PFSK-1 (cell line): ENCODE measurements around the gene RIPOR3.

Source experiments
- FOXP2 ChIP-seq: optimal IDR thresholded peaks from 2 replicates; pipeline ENCODE3; 2011; ENCODE audit warnings: borderline replicate concordance, control low read depth, inconsistent platforms; ENCODE audit not compliant: insufficient read depth; ENCODE audit errors: extremely low read length, extremely low read depth
- POLR2AphosphoS5 ChIP-seq: IDR thresholded peaks from 2 replicates; pipeline ENCODE4 v1.6.1; 2012; ENCODE audit warnings: low read depth, mild to moderate bottlenecking, control low read depth, low read length, moderate library complexity
- TAF1 ChIP-seq: IDR thresholded peaks from 2 replicates; pipeline ENCODE4 v1.6.1; 2012; ENCODE audit warnings: low read length, control low read depth, borderline replicate concordance; ENCODE audit not compliant: insufficient read depth
- TF ChIP-seq, protein P1 (sequence below), 2 experiments: IDR thresholded peaks; 2 replicates each; pipeline versions ENCODE4 v1.6.1 to v1.8.0; 2011 to 2012; ENCODE audit warnings: low read depth in 2 of 2, low read length in 2 of 2, control low read depth in 1 of 2, inconsistent platforms in 1 of 2, mild to moderate bottlenecking in 1 of 2, moderate library complexity in 1 of 2; ENCODE audit not compliant: insufficient read depth in 1 of 2

DNA sequence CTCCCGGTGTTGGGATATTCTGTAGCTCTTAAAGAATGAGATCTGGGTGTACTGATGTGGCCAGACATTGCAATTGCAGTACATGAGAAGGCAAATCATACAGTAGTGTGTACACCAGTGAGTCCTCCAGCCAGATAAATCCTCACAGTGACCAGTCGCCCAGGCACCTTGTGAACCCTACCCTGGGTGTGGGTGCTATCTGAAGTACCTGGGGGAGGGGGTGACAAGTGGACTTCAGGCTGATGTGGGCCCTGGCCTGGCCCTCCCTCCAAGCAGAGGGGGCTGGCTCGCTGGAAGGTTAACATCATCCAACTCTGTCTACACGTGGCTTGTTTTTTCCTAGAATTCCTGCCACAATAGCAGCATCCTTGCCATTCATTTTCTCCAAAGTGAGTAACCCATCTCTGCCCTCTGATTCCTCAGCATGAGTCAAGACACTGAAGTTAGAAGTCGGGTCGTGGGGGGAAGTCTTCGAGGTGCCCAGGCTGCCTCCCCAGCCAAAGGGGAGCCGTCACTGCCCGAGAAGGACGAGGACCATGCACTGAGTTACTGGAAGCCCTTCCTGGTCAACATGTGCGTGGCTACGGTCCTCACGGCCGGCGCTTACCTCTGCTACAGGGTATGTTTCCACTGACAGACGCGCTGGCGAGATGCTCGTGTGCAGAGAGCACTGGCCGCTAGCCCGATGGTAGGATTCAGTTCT lies 110.3 kb downstream of the RIPOR3 start:
- TF ChIP-seq, protein P1, sequence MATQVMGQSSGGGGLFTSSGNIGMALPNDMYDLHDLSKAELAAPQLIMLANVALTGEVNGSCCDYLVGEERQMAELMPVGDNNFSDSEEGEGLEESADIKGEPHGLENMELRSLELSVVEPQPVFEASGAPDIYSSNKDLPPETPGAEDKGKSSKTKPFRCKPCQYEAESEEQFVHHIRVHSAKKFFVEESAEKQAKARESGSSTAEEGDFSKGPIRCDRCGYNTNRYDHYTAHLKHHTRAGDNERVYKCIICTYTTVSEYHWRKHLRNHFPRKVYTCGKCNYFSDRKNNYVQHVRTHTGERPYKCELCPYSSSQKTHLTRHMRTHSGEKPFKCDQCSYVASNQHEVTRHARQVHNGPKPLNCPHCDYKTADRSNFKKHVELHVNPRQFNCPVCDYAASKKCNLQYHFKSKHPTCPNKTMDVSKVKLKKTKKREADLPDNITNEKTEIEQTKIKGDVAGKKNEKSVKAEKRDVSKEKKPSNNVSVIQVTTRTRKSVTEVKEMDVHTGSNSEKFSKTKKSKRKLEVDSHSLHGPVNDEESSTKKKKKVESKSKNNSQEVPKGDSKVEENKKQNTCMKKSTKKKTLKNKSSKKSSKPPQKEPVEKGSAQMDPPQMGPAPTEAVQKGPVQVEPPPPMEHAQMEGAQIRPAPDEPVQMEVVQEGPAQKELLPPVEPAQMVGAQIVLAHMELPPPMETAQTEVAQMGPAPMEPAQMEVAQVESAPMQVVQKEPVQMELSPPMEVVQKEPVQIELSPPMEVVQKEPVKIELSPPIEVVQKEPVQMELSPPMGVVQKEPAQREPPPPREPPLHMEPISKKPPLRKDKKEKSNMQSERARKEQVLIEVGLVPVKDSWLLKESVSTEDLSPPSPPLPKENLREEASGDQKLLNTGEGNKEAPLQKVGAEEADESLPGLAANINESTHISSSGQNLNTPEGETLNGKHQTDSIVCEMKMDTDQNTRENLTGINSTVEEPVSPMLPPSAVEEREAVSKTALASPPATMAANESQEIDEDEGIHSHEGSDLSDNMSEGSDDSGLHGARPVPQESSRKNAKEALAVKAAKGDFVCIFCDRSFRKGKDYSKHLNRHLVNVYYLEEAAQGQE (IDR thresholded peaks at IDR 0.05; ENCODE audit: insufficient read depth in 1 of 2, low read depth in 2 of 2, low read length in 2 of 2) = no peak
- TF ChIP-seq TAF1 = no peak
- no peak for TF ChIP-seq POLR2AphosphoS5
- no peak for TF ChIP-seq FOXP2
